CD4-positive, alpha-beta T cell treated with Interleukin-15 for 4 hours (primary cell): ENCODE measurements around the gene KRT6A.
"Not testable (repeated sequence)": the region's sequence is repeated elsewhere in the genome, so short reads cannot be mapped to it uniquely, and the experiment has no call there.

Experiments
- DNase-seq: peaks from one replicate; pipeline ENCODE4 v3.0.0-alpha.2; 2020; ENCODE audit warnings: low spot score

KRT6A gene

GRCh38 chr12:52500574-52500973 is 7.5 kb upstream of the KRT6A start:
- not testable (repeated sequence) for DNase-seq

- DNase-seq: no peak
Measured at GRCh38 chr12:52499806-52500560, 6.9 kb upstream of the KRT6A start.

- no peak for DNase-seq
Measured at GRCh38 chr12:52498946-52499345, 5.9 kb upstream of the KRT6A start.

- no peak for DNase-seq
Measured at GRCh38 chr12:52497975-52498374, 4.9 kb upstream of the KRT6A start.

- DNase-seq: no peak
Measured at GRCh38 chr12:52496590-52497071, 3.6 kb upstream of the KRT6A start.

GRCh38 chr12:52496054-52496453 is 3.0 kb upstream of the KRT6A start:
- DNase-seq: no peak

GRCh38 chr12:52495389-52495788 is 2.3 kb upstream of the KRT6A start:
- DNase-seq: no peak

GRCh38 chr12:52494518-52494917 is 1.5 kb upstream of the KRT6A start:
- no peak for DNase-seq

- DNase-seq: no peak
Measured at GRCh38 chr12:52494100-52494499, 1.0 kb upstream of the KRT6A start.

GRCh38 chr12:52492405-52492804 is 652 bp downstream of the KRT6A start:
- not testable (repeated sequence) for DNase-seq

GRCh38 chr12:52491495-52491894 is 1.6 kb downstream of the KRT6A start:
- not testable (repeated sequence) for DNase-seq

- no peak for DNase-seq
Measured at GRCh38 chr12:52488736-52489135, 4.3 kb downstream of the KRT6A start.

- not testable (repeated sequence) for DNase-seq
Measured at GRCh38 chr12:52487744-52488443, 5.2 kb downstream of the KRT6A start.

GRCh38 chr12:52487211-52487610 is 5.8 kb downstream of the KRT6A start:
- DNase-seq: no peak

GRCh38 chr12:52486166-52487105 is 6.6 kb downstream of the KRT6A start:
- DNase-seq: no peak

- no peak for DNase-seq
Measured at GRCh38 chr12:52480073-52480472, 13.0 kb downstream of the KRT6A start.

GRCh38 chr12:52477651-52478050 is 15.4 kb downstream of the KRT6A start:
- no peak for DNase-seq

- DNase-seq: no peak
Measured at GRCh38 chr12:52474212-52474611, 18.8 kb downstream of the KRT6A start.

GRCh38 chr12:52473768-52474167 is 19.3 kb downstream of the KRT6A start, which contains the start of gene KRT6C:
KRT6C (minus strand) TSS chr12:52473805; CDS start chr12:52473737, 68 bp downstream.
- no peak for DNase-seq

GRCh38 chr12:52469853-52470252 is 23.2 kb downstream of the KRT6A start:
- no peak for DNase-seq

GRCh38 chr12:52464897-52465296 is 28.2 kb downstream of the KRT6A start:
- no peak for DNase-seq

- DNase-seq: no peak
Measured at GRCh38 chr12:52461693-52462092, 31.4 kb downstream of the KRT6A start.
